K562 (cell line): ENCODE measurements around the gene DNASE2B. TPM values are rescaled to one million over a fixed set of nuclear protein-coding genes. Genes with fewer than 3 reads are reported as not detected.
A peak's percentile ranks its signal among the peaks of the same experiment; 100 is the strongest.

ENCODE experiments used
- ATAC-seq: fragments of 200-7000 bp; cut with Tn5 transposase; 3 replicates; pipeline ENCODE4 v1.9.1; 2020; ENCODE audit warnings: moderate library complexity
- BruUV-seq: library from RNA; stranded (reverse); fragments of 400-500 nt; replicated peaks from 2 replicates; lab custom pipeline; 2021; lab: Mats Ljungman, UMichigan
- CTCF ChIA-PET: fragments of 300-600 bp; formaldehyde crosslinking; extraction: SDS; loops from one replicate; lab custom pipeline; 2021; ENCODE audit warnings: low intra/inter-chr PET ratio; lab: Yijun Ruan, JAX
- POLR2A ChIA-PET: fragments of 300-600, 350-650 bp; sonication (Branson Sonifier 250); formaldehyde crosslinking; extraction: SDS; loops from one replicate; lab custom pipeline; 2021; ENCODE audit warnings: antibody characterized with exemption, inconsistent platforms; lab: Yijun Ruan, JAX
- DNase-seq, 4 experiments: peaks; one replicate each; pipeline versions ENCODE4 v3.0.0 to v3.0.0-alpha.2; 2011 to 2018; ENCODE audit warnings: low spot score in 3 of 4, mixed read lengths in 3 of 4; ENCODE audit errors: extremely low read depth in 1 of 4
- FAIRE-seq: peaks from 2 replicates; lab custom pipeline; 2011; peaks lifted over from hg19 to GRCh38; lab: Jason Lieb, UNC
- H2AFZ ChIP-seq: 2 replicates; pipeline ENCODE4 v1.6.0; 2011; ENCODE audit warnings: low read depth, low read length, control low read depth, inconsistent platforms
- H3K27ac ChIP-seq: fragments of 200-600 bp; 3 replicates; pipeline ENCODE4 v1.8.0; 2011; ENCODE audit warnings: low read depth, mild to moderate bottlenecking, control low read depth, inconsistent platforms, low read length, moderate library complexity, mixed read lengths; ENCODE audit errors: extremely low read depth
- H3K27me3 ChIP-seq, 2 experiments: fragments of 300-600 bp in 1 of 2; 2 replicates in 1 of 2; 3 replicates in 1 of 2; pipeline versions ENCODE4 v1.6.0 to v1.8.0; 2011; ENCODE audit warnings: inconsistent platforms in 2 of 2, low read length in 2 of 2, mild to moderate bottlenecking in 1 of 2, mixed read lengths in 1 of 2, moderate library complexity in 1 of 2; ENCODE audit not compliant: control insufficient read depth in 2 of 2, insufficient read depth in 2 of 2
- H3K36me3 ChIP-seq: fragments of 300-600 bp; 3 replicates; pipeline ENCODE4 v1.8.0; 2011; ENCODE audit warnings: mild to moderate bottlenecking, low read length, inconsistent platforms; ENCODE audit not compliant: control insufficient read depth, insufficient read depth
- H3K4me1 ChIP-seq, 2 experiments: fragments of 200-600 bp in 1 of 2; replicated peaks in 1 of 2; 2 replicates in 1 of 2; 3 replicates in 1 of 2; pipeline versions ENCODE4 v1.5.1 to v1.8.0; 2011; ENCODE audit warnings: inconsistent platforms in 2 of 2, low read length in 2 of 2, mild to moderate bottlenecking in 1 of 2, mixed read lengths in 1 of 2, moderate library complexity in 1 of 2; ENCODE audit not compliant: control insufficient read depth in 2 of 2, insufficient read depth in 2 of 2
- H3K4me2 ChIP-seq: 2 replicates; pipeline ENCODE4 v1.6.1; 2011; ENCODE audit warnings: low read length, control low read depth, inconsistent platforms, mixed read lengths; ENCODE audit not compliant: insufficient read depth
- H3K4me3 ChIP-seq: fragments of 200-600 bp; sonication (generic), shearing (Covaris generic); 2 replicates; pipeline ENCODE4 v1.5.1; 2016; ENCODE audit warnings: control low read depth, inconsistent platforms
- H3K79me2 ChIP-seq: fragments of 200-600 bp; 3 replicates; pipeline ENCODE4 v1.8.0; 2011; ENCODE audit warnings: low read length, inconsistent platforms; ENCODE audit not compliant: control insufficient read depth, insufficient read depth
- H3K9ac ChIP-seq, 2 experiments: 2 replicates each; pipeline versions ENCODE4 v1.6.0 to v1.6.1; 2011; ENCODE audit warnings: low read depth in 2 of 2, low read length in 2 of 2, control low read depth in 1 of 2, inconsistent platforms in 1 of 2, mild to moderate bottlenecking in 1 of 2, mixed read lengths in 1 of 2; ENCODE audit not compliant: insufficient read depth in 1 of 2
- H3K9me1 ChIP-seq: one replicate; pipeline ENCODE4 v1.6.0; 2011; ENCODE audit warnings: inconsistent platforms, mild to moderate bottlenecking, low read length, moderate library complexity; ENCODE audit not compliant: control insufficient read depth, insufficient read depth
- H3K9me3 ChIP-seq: replicated peaks from 2 replicates; pipeline ENCODE4 v1.5.1; 2011; ENCODE audit warnings: low read depth, low read length, inconsistent platforms; ENCODE audit not compliant: control insufficient read depth, insufficient read depth
- H4K20me1 ChIP-seq: replicated peaks from 2 replicates; pipeline ENCODE4 v1.6.1; 2011; ENCODE audit warnings: low read length, inconsistent platforms, mixed read lengths; ENCODE audit not compliant: control insufficient read depth, insufficient read depth
- ARID1B ChIP-seq: fragments of 450-650 bp; IDR thresholded peaks from 2 replicates; pipeline ENCODE4 v1.6.1; 2016; ENCODE audit warnings: antibody characterized with exemption, mild to moderate bottlenecking, inconsistent platforms
- BACH1 ChIP-seq: fragments of 200-800 bp; sonication (Bioruptor generic); IDR thresholded peaks from 2 replicates; pipeline ENCODE4 v1.6.1; 2016; ENCODE audit warnings: missing genetic modification characterization, missing compliant biosample characterization
- ELF1 ChIP-seq: fragments of 200-800 bp; sonication (Bioruptor generic); IDR thresholded peaks from 2 replicates; pipeline ENCODE4 v1.6.1; 2016; ENCODE audit warnings: missing genetic modification characterization, missing compliant biosample characterization
- RAD21 ChIP-seq, 2 experiments: fragments of 250-450 bp in 1 of 2; fragments of 450-650 bp in 1 of 2; sonication (Bioruptor Pico) in 1 of 2; formaldehyde crosslinking in 1 of 2; IDR thresholded peaks in 1 of 2; conservative IDR thresholded peaks in 1 of 2; 2 replicates each; pipeline versions ENCODE4 v1.4.0 to v1.8.0; 2020 to 2022; ENCODE audit warnings: mild to moderate bottlenecking in 2 of 2, moderate library complexity in 1 of 2
- SMC3 ChIP-seq: conservative IDR thresholded peaks from 2 replicates; pipeline ENCODE4 v1.6.1; 2011; ENCODE audit warnings: low read depth, low read length, improper control_type of control experiment; ENCODE audit not compliant: insufficient read depth
- ZNF140 ChIP-seq: fragments of 250-450 bp; sonication (Bioruptor Pico); IDR thresholded peaks from 2 replicates; pipeline ENCODE4 v1.8.0; 2021; ENCODE audit warnings: moderate library complexity, mild to moderate bottlenecking, inconsistent platforms
- WGBS: fragments of 100-300 bp; shearing (Covaris generic); methylation state at CpG from one replicate; pipeline ENCODE4 v1.1.6; 2016; ENCODE audit warnings: low coverage, mixed read lengths; ENCODE audit not compliant: insufficient coverage; ENCODE audit errors: missing lambda C conversion rate; 5-methylcytosine and 5-hydroxymethylcytosine counted together
- in situ Hi-C: fragments of 300-500 bp; cut with MboI; formaldehyde crosslinking; loops from 4 replicates; pipeline ENCODE4 v1.15.0; 2018; ENCODE audit warnings: inconsistent platforms, mixed read lengths
- intact Hi-C: fragments of 100-400 bp; cut with micrococcal nuclease; formaldehyde crosslinking; loops from 2 replicates; pipeline ENCODE4 v1.14.2; 2022
- polyA plus RNA-seq, 8 experiments: library from polyadenylated mRNA; depleted of rRNA in 4 of 8; stranded (reverse) in 5 of 8; unstranded in 3 of 8; fragments of >200 nt; fragmentation: Nextera tagmentation in 2 of 8; fragmentation: Illumina TruSeq in 1 of 8; extraction: Ambion mirVana in 2 of 8; extraction: Trizol in 1 of 8; gene quantifications; 2 replicates each; pipeline versions ENCODE4 v1.2.1 to v1.2.3, GENCODE V29; 2011 to 2014; ENCODE audit warnings: inconsistent platforms in 1 of 8, missing spikeins in 1 of 8
- total RNA-seq, 7 experiments: library from RNA; depleted of rRNA in 6 of 7; stranded (reverse); fragments of >200 nt in 6 of 7; fragmentation: Illumina TruSeq in 2 of 7; extraction: Trizol in 2 of 7; gene quantifications; 2 replicates each; pipeline versions ENCODE4 v1.2.1 to v1.2.3, GENCODE V29; 2011 to 2021; ENCODE audit warnings: low replicate concordance in 1 of 7
- TF ChIP-seq, protein P1 (sequence below): fragments of 250-450 bp; sonication (Bioruptor Pico); IDR thresholded peaks from 2 replicates; pipeline ENCODE4 v1.5.0; 2021; ENCODE audit warnings: mild to moderate bottlenecking, borderline replicate concordance
- TF ChIP-seq, protein P2 (sequence below): fragments of 250-450 bp; sonication (Bioruptor Pico); IDR thresholded peaks from 2 replicates; pipeline ENCODE4 v1.5.0; 2021
- TF ChIP-seq, protein P3 (sequence below): fragments of 450-650 bp; formaldehyde crosslinking; IDR thresholded peaks from 2 replicates; pipeline ENCODE4 v1.4.0; 2020; ENCODE audit warnings: mild to moderate bottlenecking, moderate library complexity
- TF ChIP-seq, protein P4 (sequence below): fragments of 450-650 bp; formaldehyde crosslinking; IDR thresholded peaks from 2 replicates; pipeline ENCODE4 v1.4.0; 2020; ENCODE audit warnings: mild to moderate bottlenecking, moderate library complexity

DNASE2B gene
- total and polyA plus RNA-seq, 9 of the 15 experiments (the other 6 are each of a cell fraction or from before 2014, with no cell fraction given): not detected

DNA sequence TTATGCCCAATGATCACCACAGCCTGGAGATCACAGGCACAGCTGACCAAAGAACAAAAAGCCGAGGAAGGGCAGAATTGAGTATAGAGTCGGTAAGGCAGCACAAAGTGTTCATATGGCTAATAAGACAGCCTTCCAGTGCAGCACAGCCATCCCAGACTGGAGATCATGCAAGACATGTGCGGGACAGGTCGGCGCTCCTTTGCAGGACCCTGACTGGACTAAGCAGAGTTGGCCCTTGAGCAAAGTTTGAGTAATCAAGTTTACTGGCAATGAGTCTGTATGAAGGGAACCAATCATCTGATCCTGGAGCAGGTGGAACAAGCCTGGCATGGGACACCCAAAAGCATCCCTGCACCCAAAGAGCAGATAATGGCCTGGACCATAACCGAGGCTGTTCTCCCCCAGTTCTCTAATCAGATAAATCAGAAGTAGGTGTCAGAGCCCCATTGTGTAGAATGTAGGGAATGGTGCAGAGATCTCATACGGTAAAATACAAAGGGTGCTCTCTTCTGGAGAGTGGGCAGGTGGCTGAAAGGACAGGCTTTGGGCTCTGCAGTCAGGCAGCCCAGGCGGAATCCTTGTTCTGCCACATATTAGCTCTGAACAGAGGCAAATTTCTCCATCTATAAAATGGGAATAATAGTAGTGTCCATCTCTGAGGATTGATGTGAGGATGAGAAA, 10.7 kb upstream of the DNASE2B start:
- no peaks in the 10 kb centered on the region for H3K4me1 ChIP-seq
- no peaks in the 10 kb centered on the region for H3K9me3 ChIP-seq
- H4K20me1 ChIP-seq: no peaks in the 10 kb centered on the region
- FAIRE-seq (no peak), DNase-seq (peak in 2 of 4 experiments; percentile 34 to 51), ATAC-seq (peak; percentile 96)
- H3K4me2 ChIP-seq: no peak overlapping the region
- no peak overlapping the region for H3K9ac ChIP-seq
- no peaks in the 10 kb centered on the region for H3K79me2 ChIP-seq
- 33% methylated on average over 8 of the region's 8 CpGs for WGBS
- CTCF ChIA-PET: no interaction called here
- H3K36me3 ChIP-seq: no peaks in the 10 kb centered on the region
- no TSS peak for BruUV-seq
- no peak overlapping the region for H2AFZ ChIP-seq
- no peaks in the 10 kb centered on the region for H3K27me3 ChIP-seq
- intact Hi-C loops (no loop called here), in situ Hi-C loops (no loop called here)
- POLR2A ChIA-PET: interaction anchor here (0.7 kb wide), 1 partner anchor 100 kb away, joined by 3 read pairs; no protein-coding TSS in a partner anchor
- no peak overlapping the region for H3K27ac ChIP-seq
- H3K9me1 ChIP-seq: no peaks in the 10 kb centered on the region
- H3K4me3 ChIP-seq: no peak overlapping the region
- TF ChIP-seq BACH1 (tag) (no peak), SMC3 (peak; percentile 26; the same call in 1 of the 2 replicates), ARID1B (no peak), ZNF140 (CRISPR knock-in tag) (no peak), RAD21 (CRISPR knock-in tag; conservative IDR thresholded peaks at IDR 0.05 in 1 of 2, IDR thresholded peaks at IDR 0.05 in 1 of 2) (peak; percentile 64 to 82), ELF1 (tag) (no peak)
- TF ChIP-seq, protein P1, sequence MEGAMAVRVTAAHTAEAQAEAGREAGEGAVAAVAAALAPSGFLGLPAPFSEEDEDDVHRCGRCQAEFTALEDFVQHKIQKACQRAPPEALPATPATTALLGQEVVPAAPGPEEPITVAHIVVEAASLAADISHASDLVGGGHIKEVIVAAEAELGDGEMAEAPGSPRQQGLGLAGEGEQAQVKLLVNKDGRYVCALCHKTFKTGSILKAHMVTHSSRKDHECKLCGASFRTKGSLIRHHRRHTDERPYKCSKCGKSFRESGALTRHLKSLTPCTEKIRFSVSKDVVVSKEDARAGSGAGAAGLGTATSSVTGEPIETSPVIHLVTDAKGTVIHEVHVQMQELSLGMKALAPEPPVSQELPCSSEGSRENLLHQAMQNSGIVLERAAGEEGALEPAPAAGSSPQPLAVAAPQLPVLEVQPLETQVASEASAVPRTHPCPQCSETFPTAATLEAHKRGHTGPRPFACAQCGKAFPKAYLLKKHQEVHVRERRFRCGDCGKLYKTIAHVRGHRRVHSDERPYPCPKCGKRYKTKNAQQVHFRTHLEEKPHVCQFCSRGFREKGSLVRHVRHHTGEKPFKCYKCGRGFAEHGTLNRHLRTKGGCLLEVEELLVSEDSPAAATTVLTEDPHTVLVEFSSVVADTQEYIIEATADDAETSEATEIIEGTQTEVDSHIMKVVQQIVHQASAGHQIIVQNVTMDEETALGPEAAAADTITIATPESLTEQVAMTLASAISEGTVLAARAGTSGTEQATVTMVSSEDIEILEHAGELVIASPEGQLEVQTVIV (CRISPR knock-in tag): no peak
- TF ChIP-seq, protein P2, sequence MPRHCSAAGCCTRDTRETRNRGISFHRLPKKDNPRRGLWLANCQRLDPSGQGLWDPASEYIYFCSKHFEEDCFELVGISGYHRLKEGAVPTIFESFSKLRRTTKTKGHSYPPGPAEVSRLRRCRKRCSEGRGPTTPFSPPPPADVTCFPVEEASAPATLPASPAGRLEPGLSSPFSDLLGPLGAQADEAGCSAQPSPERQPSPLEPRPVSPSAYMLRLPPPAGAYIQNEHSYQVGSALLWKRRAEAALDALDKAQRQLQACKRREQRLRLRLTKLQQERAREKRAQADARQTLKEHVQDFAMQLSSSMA: no peak
- TF ChIP-seq, protein P3, sequence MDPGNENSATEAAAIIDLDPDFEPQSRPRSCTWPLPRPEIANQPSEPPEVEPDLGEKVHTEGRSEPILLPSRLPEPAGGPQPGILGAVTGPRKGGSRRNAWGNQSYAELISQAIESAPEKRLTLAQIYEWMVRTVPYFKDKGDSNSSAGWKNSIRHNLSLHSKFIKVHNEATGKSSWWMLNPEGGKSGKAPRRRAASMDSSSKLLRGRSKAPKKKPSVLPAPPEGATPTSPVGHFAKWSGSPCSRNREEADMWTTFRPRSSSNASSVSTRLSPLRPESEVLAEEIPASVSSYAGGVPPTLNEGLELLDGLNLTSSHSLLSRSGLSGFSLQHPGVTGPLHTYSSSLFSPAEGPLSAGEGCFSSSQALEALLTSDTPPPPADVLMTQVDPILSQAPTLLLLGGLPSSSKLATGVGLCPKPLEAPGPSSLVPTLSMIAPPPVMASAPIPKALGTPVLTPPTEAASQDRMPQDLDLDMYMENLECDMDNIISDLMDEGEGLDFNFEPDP (CRISPR knock-in tag): no peak
- TF ChIP-seq, protein P4, sequence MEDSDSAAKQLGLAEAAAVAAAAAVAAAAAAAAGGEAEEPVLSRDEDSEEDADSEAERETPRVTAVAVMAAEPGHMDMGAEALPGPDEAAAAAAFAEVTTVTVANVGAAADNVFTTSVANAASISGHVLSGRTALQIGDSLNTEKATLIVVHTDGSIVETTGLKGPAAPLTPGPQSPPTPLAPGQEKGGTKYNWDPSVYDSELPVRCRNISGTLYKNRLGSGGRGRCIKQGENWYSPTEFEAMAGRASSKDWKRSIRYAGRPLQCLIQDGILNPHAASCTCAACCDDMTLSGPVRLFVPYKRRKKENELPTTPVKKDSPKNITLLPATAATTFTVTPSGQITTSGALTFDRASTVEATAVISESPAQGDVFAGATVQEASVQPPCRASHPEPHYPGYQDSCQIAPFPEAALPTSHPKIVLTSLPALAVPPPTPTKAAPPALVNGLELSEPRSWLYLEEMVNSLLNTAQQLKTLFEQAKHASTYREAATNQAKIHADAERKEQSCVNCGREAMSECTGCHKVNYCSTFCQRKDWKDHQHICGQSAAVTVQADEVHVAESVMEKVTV (CRISPR knock-in tag): peak; percentile 59; the same call in 1 of the 2 replicates
